Right renal pelvis (tissue), 4 donors: ENCODE data around the gene VDR. TPM values are rescaled to one million over a fixed set of nuclear protein-coding genes. Genes with fewer than 3 reads are reported as not detected.

Source experiments
- DNase-seq, 4 donors: peaks; one replicate each; pipeline ENCODE4 v3.0.0-alpha.2; 2013; ENCODE audit warnings: low read depth in 4 of 4, low spot score in 3 of 4, missing footprints in 1 of 4
- polyA plus RNA-seq, 4 donors: library from polyadenylated mRNA; unstranded; fragments of 120-200 nt; gene quantifications; one replicate each; pipeline ENCODE4 v1.2.1, GENCODE V29; 2013; ENCODE audit not compliant: insufficient read length in 4 of 4

VDR gene
- polyA plus RNA-seq, result 1 to 10 TPM; 3.5 to 5.8 (median 4.0) TPM

- DNase-seq, result peak; percentile 43 to 62 (median 52)
These were observed at the start of gene VDR for GRCh38 chr12:47904713-47905709. TSS of gene VDR (minus strand) at chr12:47904994. CDS start at chr12:47879113, 25,881 bp downstream.

GRCh38 chr12:47954058-47954457 is 49.3 kb upstream of the VDR start:
- no peak for DNase-seq

- DNase-seq, result no peak
These were observed 46.2 kb upstream of the VDR start for GRCh38 chr12:47950856-47951468.

- no peak for DNase-seq
These were observed 44.9 kb upstream of the VDR start for GRCh38 chr12:47949441-47950341.

GRCh38 chr12:47947341-47947740 is 42.5 kb upstream of the VDR start:
- no peak for DNase-seq

GRCh38 chr12:47946413-47947323 is 41.9 kb upstream of the VDR start:
- DNase-seq, result no peak

GRCh38 chr12:47945341-47945728 is 40.5 kb upstream of the VDR start:
- no peak for DNase-seq

- no peak for DNase-seq
These were observed 40.0 kb upstream of the VDR start for GRCh38 chr12:47944685-47945340.

- no peak for DNase-seq
These were observed 39.0 kb upstream of the VDR start for GRCh38 chr12:47943623-47944340.

GRCh38 chr12:47942614-47943225 is 37.9 kb upstream of the VDR start:
- no peak for DNase-seq

- no peak for DNase-seq
These were observed 37.2 kb upstream of the VDR start for GRCh38 chr12:47941871-47942613.

- no peak for DNase-seq
These were observed 36.6 kb upstream of the VDR start for GRCh38 chr12:47941475-47941780.

- DNase-seq, result no peak
These were observed 36.1 kb upstream of the VDR start for GRCh38 chr12:47940773-47941474.

- DNase-seq, result no peak
These were observed 34.3 kb upstream of the VDR start for GRCh38 chr12:47939009-47939601.

GRCh38 chr12:47938594-47938993 is 33.8 kb upstream of the VDR start:
- DNase-seq, result no peak

GRCh38 chr12:47938093-47938492 is 33.3 kb upstream of the VDR start:
- no peak for DNase-seq

GRCh38 chr12:47935184-47935583 is 30.4 kb upstream of the VDR start:
- no peak for DNase-seq
